Adrenal gland (tissue), 5 donors: ENCODE data around the gene TPM4.

ENCODE experiments used
- POLR2A ChIP-seq, 2 donors: fragments of 450-650 bp; IDR thresholded peaks; one replicate each; pipeline ENCODE4 v1.6.1; 2017; ENCODE audit warnings: antibody characterized with exemption in 2 of 2, mild to moderate bottlenecking in 2 of 2, moderate library complexity in 1 of 2
- TF ChIP-seq, protein P1 (sequence below), 6 experiments: fragments of 450-650 bp in 4 of 6; fragments of 200-600 bp in 2 of 6; sonication (generic) in 1 of 6; IDR thresholded peaks; 1 replicate in 5 of 6; 2 replicates in 1 of 6; pipeline versions ENCODE4 v1.5.1 to v1.8.0; 2016 to 2021; ENCODE audit warnings: antibody characterized with exemption in 6 of 6, mild to moderate bottlenecking in 2 of 6, moderate library complexity in 1 of 6
- donor health status: DM: no; HTN: no; CAD: no.

DNA sequence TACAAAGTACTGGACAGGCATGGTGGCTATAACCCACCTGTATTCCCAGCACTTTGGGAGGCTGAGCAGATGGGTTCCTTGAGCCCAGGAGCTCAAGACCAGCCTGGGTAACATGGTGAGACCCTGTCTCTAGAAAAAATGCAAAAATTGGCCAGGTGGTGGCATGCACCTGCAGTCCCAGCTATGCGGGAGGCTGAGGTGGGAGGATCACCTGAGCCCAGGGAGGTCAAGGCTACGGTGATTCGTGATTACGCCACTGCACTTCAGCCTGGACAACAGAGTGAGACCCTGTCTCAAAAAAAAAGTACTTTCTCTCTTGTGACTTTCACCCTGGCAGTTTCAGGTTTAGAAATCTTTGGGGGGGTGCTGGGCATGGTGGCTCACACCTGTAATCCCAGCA lies 24.2 kb downstream of the TPM4 start:
- TF ChIP-seq, protein P1, sequence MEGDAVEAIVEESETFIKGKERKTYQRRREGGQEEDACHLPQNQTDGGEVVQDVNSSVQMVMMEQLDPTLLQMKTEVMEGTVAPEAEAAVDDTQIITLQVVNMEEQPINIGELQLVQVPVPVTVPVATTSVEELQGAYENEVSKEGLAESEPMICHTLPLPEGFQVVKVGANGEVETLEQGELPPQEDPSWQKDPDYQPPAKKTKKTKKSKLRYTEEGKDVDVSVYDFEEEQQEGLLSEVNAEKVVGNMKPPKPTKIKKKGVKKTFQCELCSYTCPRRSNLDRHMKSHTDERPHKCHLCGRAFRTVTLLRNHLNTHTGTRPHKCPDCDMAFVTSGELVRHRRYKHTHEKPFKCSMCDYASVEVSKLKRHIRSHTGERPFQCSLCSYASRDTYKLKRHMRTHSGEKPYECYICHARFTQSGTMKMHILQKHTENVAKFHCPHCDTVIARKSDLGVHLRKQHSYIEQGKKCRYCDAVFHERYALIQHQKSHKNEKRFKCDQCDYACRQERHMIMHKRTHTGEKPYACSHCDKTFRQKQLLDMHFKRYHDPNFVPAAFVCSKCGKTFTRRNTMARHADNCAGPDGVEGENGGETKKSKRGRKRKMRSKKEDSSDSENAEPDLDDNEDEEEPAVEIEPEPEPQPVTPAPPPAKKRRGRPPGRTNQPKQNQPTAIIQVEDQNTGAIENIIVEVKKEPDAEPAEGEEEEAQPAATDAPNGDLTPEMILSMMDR (IDR thresholded peaks at IDR 0.05), result no peak
- TF ChIP-seq POLR2A (IDR thresholded peaks at IDR 0.05), result no peak
